PFSK-1 (cell line): ENCODE results near the gene SLC24A4.

Experiments
- TAF1 ChIP-seq: IDR thresholded peaks from 2 replicates; pipeline ENCODE4 v1.6.1; 2012; ENCODE audit warnings: low read length, control low read depth, borderline replicate concordance; ENCODE audit not compliant: insufficient read depth
- TF ChIP-seq, protein P1 (sequence below), 2 experiments: IDR thresholded peaks; 2 replicates each; pipeline versions ENCODE4 v1.6.1 to v1.8.0; 2011 to 2012; ENCODE audit warnings: low read depth in 2 of 2, low read length in 2 of 2, control low read depth in 1 of 2, inconsistent platforms in 1 of 2, mild to moderate bottlenecking in 1 of 2, moderate library complexity in 1 of 2; ENCODE audit not compliant: insufficient read depth in 1 of 2

DNA sequence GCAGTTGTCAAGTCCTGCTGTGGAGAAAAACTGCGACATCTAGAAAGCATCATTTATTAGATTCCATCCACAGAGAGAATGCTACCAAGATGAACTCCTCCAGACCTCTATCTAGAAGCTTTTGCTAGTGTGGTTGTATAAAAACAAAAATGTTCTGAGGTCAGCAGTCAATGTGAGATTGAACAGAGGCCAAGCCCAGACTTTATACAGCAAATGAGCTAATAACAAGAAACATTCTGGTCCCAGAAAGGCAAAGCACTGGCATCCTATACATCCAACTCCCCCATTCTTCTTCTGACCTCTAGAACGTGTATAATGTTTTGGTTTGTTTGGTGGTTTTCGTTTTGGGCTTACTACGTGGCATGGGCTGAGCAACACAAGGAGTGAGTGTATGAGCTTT, 163.9 kb downstream of the SLC24A4 start:
- TF ChIP-seq TAF1, result no peak
- TF ChIP-seq, protein P1, sequence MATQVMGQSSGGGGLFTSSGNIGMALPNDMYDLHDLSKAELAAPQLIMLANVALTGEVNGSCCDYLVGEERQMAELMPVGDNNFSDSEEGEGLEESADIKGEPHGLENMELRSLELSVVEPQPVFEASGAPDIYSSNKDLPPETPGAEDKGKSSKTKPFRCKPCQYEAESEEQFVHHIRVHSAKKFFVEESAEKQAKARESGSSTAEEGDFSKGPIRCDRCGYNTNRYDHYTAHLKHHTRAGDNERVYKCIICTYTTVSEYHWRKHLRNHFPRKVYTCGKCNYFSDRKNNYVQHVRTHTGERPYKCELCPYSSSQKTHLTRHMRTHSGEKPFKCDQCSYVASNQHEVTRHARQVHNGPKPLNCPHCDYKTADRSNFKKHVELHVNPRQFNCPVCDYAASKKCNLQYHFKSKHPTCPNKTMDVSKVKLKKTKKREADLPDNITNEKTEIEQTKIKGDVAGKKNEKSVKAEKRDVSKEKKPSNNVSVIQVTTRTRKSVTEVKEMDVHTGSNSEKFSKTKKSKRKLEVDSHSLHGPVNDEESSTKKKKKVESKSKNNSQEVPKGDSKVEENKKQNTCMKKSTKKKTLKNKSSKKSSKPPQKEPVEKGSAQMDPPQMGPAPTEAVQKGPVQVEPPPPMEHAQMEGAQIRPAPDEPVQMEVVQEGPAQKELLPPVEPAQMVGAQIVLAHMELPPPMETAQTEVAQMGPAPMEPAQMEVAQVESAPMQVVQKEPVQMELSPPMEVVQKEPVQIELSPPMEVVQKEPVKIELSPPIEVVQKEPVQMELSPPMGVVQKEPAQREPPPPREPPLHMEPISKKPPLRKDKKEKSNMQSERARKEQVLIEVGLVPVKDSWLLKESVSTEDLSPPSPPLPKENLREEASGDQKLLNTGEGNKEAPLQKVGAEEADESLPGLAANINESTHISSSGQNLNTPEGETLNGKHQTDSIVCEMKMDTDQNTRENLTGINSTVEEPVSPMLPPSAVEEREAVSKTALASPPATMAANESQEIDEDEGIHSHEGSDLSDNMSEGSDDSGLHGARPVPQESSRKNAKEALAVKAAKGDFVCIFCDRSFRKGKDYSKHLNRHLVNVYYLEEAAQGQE (IDR thresholded peaks at IDR 0.05; ENCODE audit: insufficient read depth in 1 of 2, low read depth in 2 of 2, low read length in 2 of 2), result no peak
